ENCODE data around the gene GNAL.

DNA sequence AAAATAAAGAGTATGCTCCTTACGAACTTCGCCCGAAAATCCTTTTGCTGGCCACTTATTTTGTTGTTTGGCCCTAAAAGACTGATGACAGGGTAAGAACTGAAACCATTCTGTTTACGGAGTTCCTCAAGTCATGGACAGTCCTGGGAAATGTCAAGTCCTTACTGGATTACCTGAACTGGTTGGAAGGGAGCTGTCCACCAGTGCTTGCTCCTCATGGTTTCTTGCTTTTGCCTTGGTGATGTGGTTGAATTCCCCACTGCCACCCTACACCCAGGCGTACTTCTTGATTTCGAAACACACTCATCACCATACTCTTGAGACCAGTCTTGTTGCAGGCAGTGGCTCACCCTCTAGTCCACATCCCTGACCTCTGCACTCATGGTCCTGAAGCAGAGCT lies 113.1 kb downstream of the GNAL start:
- TF ChIP-seq EZH2phosphoT487 (IDR thresholded peaks at IDR 0.05; ENCODE audit: borderline replicate concordance, low read length) (no peak), CTCF (IDR thresholded peaks at IDR 0.05; ENCODE audit: low read depth, low read length, poor library complexity, severe bottlenecking) (no peak)

Data from DOHH2 (cell line).